Panc1 (cell line): Measurements from ENCODE around the gene DHX34.
"Not testable (repeated sequence)": the region's sequence is repeated elsewhere in the genome, so short reads cannot be mapped to it uniquely, and the experiment has no call there.

Experiments used
- POLR2AphosphoS5 ChIP-seq: IDR thresholded peaks from 2 replicates; pipeline ENCODE4 v1.6.1; 2012; ENCODE audit warnings: mild to moderate bottlenecking, low read depth, low read length, moderate library complexity
- TF ChIP-seq, protein P1 (sequence below): fragments of 450-650 bp; IDR thresholded peaks from 2 replicates; pipeline ENCODE4 v1.5.1; 2017; ENCODE audit warnings: mild to moderate bottlenecking
- TF ChIP-seq, protein P2 (sequence below), 2 experiments: IDR thresholded peaks; 2 replicates each; pipeline ENCODE4 v1.6.1; 2011 to 2012; ENCODE audit warnings: low read depth in 2 of 2, control low read depth in 1 of 2, low read length in 1 of 2, mild to moderate bottlenecking in 1 of 2, moderate library complexity in 1 of 2; ENCODE audit not compliant: insufficient read depth in 1 of 2

DNA sequence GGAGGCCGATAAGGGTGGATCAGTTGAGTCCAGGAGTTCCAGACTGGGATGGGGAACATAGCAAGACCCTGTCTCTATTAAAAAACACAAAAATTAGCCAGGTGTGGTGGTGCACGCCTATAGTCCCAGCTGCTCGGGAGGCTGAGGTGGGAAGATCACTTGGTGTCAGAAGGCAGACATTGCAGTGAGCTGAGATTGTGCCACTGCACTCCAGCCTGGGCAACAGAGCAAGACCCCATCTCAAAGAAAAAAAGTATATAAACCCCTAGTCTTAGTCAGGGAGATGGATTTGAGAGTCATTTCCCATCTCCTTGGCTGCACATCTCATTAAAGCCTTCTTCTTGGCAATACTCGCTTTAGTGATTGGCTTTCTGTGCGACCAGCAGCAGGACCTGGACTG is 34.8 kb downstream of the DHX34 start:
- TF ChIP-seq, protein P1, sequence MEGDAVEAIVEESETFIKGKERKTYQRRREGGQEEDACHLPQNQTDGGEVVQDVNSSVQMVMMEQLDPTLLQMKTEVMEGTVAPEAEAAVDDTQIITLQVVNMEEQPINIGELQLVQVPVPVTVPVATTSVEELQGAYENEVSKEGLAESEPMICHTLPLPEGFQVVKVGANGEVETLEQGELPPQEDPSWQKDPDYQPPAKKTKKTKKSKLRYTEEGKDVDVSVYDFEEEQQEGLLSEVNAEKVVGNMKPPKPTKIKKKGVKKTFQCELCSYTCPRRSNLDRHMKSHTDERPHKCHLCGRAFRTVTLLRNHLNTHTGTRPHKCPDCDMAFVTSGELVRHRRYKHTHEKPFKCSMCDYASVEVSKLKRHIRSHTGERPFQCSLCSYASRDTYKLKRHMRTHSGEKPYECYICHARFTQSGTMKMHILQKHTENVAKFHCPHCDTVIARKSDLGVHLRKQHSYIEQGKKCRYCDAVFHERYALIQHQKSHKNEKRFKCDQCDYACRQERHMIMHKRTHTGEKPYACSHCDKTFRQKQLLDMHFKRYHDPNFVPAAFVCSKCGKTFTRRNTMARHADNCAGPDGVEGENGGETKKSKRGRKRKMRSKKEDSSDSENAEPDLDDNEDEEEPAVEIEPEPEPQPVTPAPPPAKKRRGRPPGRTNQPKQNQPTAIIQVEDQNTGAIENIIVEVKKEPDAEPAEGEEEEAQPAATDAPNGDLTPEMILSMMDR, result not testable (repeated sequence)
- TF ChIP-seq, protein P2, sequence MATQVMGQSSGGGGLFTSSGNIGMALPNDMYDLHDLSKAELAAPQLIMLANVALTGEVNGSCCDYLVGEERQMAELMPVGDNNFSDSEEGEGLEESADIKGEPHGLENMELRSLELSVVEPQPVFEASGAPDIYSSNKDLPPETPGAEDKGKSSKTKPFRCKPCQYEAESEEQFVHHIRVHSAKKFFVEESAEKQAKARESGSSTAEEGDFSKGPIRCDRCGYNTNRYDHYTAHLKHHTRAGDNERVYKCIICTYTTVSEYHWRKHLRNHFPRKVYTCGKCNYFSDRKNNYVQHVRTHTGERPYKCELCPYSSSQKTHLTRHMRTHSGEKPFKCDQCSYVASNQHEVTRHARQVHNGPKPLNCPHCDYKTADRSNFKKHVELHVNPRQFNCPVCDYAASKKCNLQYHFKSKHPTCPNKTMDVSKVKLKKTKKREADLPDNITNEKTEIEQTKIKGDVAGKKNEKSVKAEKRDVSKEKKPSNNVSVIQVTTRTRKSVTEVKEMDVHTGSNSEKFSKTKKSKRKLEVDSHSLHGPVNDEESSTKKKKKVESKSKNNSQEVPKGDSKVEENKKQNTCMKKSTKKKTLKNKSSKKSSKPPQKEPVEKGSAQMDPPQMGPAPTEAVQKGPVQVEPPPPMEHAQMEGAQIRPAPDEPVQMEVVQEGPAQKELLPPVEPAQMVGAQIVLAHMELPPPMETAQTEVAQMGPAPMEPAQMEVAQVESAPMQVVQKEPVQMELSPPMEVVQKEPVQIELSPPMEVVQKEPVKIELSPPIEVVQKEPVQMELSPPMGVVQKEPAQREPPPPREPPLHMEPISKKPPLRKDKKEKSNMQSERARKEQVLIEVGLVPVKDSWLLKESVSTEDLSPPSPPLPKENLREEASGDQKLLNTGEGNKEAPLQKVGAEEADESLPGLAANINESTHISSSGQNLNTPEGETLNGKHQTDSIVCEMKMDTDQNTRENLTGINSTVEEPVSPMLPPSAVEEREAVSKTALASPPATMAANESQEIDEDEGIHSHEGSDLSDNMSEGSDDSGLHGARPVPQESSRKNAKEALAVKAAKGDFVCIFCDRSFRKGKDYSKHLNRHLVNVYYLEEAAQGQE (IDR thresholded peaks at IDR 0.05; ENCODE audit: insufficient read depth in 1 of 2, low read depth in 2 of 2, low read length in 1 of 2), result not testable (repeated sequence)
- peak; percentile 42 for TF ChIP-seq POLR2AphosphoS5
